ENCODE measurements around the gene C9orf78.

Gene C9orf78

DNA sequence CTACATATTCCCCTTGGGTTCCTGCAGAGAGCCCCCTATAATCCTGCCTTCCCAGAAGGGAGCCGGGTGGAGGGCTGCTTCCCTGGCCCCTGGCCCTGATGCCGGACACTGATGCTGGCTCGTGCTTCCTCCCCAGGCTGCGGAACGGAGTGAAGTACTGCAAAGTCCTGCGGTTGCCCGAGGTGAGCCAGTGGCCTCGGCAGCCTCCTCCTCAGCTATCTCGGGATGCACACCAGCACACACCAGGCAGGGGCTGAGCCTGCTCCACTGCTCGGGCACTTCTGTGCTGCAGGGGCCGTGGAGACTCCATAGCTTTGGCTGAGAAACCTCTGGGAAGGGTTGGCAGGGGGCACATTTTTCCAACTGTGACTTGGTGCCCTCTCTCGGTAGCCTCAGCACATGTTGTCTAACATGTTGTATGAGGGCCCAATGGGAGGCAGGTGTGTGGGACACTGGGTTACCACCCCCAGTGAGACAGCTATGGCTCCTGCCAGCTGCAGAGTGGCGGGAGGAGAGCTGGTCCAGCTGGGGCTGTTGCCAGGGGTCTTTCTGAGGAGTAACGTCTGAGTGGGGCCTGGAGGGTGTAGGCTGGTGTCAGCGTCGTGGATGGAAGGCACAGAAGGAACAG lies 38.6 kb upstream of the C9orf78 start:
- no peak for DNase-seq (ENCODE audit: low read depth in 2 of 2)
- TF ChIP-seq CTCF (IDR thresholded peaks at IDR 0.05; ENCODE audit: low read depth, low read length): no peak
- H3K4me3 ChIP-seq (replicated peaks in 1 of 2; ENCODE audit: low read depth in 2 of 2, low read length in 2 of 2): no peak overlapping the region

GRCh38 chr9:129871046-129871445 lies 36.0 kb upstream of the C9orf78 start:
- no peak overlapping the region for H3K4me3 ChIP-seq (replicated peaks in 1 of 2; ENCODE audit: low read depth in 2 of 2, low read length in 2 of 2)
- DNase-seq (ENCODE audit: low read depth in 2 of 2): no peak
- TF ChIP-seq CTCF (IDR thresholded peaks at IDR 0.05; ENCODE audit: low read depth, low read length): no peak

DNA sequence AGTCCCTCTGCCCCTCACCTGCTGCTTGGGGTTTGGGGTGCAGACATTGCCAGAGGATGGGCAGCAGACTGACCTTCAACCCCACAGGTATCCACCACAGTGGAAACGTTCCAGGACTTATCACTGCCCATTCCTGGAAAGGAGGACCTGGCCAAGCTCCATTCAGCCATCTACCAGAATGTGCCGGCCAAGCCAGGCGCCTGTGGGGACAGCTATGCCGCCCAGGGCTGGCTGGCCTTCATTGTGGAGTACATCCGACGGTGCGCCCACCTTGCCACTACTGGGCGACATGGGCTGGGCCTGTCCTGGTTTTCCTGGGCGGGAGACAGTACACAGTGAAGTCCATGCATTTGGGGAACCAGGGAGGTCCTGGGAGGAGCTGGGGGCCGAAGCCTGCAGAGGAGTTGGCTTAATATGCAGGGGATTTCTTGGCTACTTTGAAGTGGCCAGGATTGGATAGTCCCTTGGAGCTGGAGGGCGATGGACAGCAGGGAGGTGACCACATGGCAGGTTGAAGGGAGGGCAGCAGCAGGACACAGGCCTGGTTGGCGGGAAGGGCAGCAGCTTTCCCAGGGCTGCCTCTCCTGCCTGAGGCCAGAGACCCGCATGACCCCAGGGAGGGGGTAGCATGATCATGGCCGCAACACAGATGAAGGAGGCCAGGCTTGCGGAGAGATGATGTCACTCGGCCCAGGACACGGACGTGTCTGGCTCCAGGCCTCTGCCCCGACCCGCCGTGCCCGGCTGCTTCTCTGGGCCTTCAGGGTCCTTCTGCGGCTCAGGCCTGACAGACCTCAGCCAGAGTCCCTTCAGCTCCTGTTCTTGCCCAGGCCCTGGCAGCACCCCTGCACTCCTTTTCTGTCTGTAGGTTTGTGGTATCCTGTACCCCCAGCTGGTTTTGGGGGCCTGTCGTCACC lies 34.8 kb upstream of the C9orf78 start:
- no peak for DNase-seq (ENCODE audit: low read depth in 2 of 2)
- TF ChIP-seq CTCF (IDR thresholded peaks at IDR 0.05; ENCODE audit: low read depth, low read length): no peak
- H3K4me3 ChIP-seq (replicated peaks in 1 of 2; ENCODE audit: low read depth in 2 of 2, low read length in 2 of 2): no peak overlapping the region

GRCh38 chr9:129868872-129869486 lies 33.9 kb upstream of the C9orf78 start:
- TF ChIP-seq CTCF (IDR thresholded peaks at IDR 0.05; ENCODE audit: low read depth, low read length): no peak
- DNase-seq (ENCODE audit: low read depth in 2 of 2): no peak
- H3K4me3 ChIP-seq (replicated peaks in 1 of 2; ENCODE audit: low read depth in 2 of 2, low read length in 2 of 2): no peak overlapping the region

- no peak overlapping the region for H3K4me3 ChIP-seq (replicated peaks in 1 of 2; ENCODE audit: low read depth in 2 of 2, low read length in 2 of 2)
- DNase-seq (ENCODE audit: low read depth in 2 of 2): no peak
- no peak for TF ChIP-seq CTCF (IDR thresholded peaks at IDR 0.05; ENCODE audit: low read depth, low read length)
Observed at GRCh38 chr9:129868023-129868871, 33.2 kb upstream of the C9orf78 start.

Measured in cardiac fibroblast (primary cell).